T-helper 1 cell (primary cell): ENCODE data around the gene SOX8.

Source experiments
- DNase-seq, 5 donors: peaks; one replicate each; pipeline ENCODE4 v3.0.0-alpha.2; 2012 to 2020

The SOX8 gene

DNA sequence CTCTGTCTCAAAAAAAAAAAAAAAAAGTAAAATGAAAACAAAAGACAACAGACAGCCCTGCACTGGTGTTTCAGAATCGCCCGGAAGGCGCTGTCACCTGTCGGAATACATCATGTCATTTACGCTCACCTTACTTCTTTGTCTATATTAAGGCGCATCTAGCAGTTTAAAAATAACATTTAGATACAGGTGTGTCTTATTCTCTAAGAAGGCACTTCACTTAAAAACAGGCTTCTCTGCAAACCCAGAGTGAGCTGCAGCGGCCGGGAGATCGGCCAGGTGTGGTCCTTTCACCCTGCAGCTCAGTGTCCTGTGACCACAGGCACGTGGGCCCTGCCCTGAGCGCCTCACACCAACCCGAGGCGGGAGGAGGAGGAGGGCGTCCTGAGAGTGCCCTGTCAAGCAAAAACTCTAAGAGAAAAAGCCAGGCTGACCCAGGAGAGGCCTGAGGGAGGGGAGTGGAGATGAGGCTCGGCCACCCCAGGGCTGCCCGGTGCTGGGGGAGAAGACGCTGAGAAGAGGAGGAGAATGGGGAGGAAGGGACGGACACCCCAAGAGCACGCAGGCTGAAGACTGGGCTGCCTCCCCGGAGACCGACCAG, 7.5 kb upstream of the SOX8 start:
- DNase-seq = no peak

DNA sequence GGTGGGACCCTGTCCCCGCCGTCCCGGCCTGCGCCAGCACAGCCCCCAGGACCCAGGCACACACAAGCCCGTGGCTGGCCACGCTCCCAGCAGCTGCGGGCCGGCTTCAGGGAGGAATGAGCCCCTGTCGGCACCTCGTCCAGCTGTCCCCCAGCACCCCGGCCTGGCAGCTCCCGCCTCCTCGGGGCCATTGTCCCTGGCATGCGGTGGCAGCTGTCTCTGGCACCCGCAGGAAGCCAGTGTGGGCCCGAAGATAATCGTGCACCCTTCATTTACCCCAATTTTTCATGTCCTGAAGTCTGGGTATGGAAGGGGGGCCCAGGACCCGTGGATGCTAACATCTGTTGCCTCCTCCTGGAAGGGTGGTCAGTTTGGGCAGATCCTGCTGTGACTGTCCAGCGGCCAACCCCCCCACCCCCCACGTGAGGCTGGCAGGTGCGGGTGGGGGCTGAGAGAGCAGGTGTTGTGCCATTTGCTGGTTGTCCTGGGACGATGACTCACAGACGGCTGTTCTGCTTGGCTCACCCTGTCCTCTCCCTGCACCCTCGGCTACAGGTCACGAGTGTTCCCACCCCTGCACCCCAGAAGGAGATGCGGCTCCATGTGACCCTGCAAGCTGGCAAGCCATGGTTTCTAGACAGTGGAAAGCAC, 6.8 kb upstream of the SOX8 start:
- DNase-seq = no peak

DNA sequence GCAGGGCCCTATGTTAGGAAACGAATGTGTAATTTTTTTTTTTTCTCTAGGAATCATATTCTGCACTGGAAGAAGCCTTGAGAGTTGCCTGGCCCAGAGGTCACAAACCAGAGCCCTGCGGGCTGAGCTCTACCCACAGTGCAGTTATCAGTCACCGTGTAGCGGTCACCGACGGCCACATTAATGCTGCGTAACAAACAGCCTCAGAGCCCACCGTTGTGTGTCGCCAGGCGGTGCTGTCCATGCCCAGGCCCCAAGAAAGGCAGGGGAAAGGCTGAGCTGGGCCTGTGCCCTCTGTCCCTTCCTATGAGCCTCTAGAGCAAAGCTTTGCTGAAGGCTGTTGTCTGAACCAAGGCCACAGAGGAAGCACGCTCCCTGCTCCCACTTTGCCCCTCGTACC, 6.3 kb upstream of the SOX8 start:
- DNase-seq = no peak

DNA sequence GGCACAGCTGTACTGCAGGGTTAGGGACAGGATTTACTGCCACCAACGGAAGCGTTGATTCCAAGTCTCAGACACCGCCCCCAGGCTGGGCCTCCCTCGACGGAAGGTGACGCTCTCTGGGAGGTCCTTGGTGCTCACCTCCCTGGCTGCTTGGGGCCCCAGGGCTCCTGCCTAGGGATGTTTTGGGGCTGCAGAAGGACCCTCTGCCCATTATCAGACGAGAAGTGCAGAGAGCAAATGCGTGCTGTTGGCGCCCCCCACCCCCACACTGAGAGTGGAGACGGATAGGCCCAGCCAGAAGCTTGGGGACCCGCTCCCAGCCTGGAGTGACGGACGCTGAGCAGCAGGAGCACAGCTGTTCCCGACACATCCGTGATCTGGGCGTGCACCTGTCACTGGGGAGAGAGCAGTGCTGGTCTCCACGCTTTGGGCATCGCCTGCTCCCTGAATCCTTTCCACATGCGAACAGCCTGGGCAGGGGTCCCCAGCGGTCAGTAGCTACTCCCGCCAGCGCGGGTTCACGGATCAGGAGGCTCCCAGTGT, 5.1 kb upstream of the SOX8 start:
- DNase-seq = no peak

DNA sequence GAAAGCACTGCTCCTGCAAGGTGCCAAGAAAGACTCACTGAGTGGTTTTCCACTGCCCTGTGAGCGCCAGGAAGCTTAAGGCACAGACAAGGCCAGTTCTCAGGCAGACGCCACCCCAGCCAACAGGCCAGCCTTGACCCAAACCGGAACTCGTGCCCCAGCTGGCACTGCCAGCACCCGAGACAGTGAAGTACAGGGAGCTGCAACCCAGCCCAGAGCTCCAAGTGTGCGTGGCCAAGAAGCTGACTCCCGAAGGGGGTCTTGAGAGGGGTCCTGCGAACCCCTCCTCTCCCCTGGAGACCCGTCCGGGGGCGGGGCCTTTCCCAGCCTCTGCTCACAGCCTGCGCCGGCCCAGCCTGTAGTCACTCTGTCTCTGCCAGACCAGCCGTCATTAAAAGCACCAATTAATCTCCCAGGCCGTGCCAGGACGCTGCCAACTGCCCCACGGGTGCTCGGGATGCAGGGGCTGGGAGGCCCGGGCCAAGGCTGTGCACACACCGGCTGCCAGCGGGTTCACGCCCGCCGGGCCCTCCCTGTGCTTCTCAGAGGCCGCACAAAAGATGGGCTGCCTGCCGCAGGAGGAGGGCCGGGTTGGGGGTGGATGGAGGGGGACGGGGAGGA, 4.4 kb upstream of the SOX8 start:
- DNase-seq = no peak

DNA sequence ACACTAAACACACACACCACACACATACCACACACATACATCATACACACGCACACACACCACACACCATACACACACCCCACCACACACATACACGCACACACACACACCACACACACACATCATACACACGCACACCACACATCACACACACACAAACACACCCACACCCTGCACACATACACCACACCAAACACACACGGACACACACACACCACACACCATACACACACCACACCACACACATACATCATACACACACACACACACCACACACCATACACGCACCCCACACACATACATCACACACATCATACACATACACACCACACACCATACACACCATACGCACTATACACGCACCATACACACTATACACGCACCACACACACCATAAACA, 3.7 kb upstream of the SOX8 start:
- no peak for DNase-seq

DNA sequence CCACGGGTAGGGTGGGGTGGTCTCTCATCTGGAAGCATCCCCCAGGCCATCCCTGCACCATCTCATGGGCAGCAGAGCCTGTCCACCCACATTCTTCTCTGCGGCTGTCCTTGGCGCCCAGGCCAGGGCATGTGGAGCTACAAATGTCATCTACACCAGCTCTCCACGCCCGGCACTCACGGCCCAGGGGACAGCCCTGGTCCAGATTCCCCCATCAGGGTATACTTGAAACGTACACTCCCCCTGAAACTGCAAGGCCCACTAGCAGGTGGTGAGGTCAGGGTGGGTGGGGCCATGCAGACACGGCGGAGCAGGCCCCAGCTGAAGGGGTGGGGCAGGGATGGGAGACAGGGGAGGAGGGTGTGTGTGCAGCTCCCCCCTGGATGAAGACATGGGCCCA, 3.2 kb upstream of the SOX8 start:
- no peak for DNase-seq

DNA sequence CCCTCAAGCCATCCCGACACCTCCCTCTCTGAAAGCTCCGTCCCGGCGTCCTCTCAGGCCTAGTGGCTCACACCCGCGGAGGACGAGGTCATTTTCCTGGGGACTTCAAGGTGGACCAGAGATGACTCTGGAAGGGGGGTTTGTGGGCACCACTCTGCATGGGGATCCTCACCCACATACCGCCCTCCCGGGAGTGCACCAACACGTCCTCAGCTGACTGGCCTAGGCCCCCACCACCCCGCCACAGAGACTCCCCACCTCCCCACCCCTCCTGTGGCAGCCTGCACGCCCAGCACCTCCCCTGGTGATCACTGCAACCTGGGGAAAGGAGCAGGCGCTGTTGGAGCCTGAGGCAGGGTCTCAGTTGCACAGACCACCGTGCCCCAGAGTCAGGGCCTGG, 2.4 kb upstream of the SOX8 start:
- DNase-seq = no peak

DNA sequence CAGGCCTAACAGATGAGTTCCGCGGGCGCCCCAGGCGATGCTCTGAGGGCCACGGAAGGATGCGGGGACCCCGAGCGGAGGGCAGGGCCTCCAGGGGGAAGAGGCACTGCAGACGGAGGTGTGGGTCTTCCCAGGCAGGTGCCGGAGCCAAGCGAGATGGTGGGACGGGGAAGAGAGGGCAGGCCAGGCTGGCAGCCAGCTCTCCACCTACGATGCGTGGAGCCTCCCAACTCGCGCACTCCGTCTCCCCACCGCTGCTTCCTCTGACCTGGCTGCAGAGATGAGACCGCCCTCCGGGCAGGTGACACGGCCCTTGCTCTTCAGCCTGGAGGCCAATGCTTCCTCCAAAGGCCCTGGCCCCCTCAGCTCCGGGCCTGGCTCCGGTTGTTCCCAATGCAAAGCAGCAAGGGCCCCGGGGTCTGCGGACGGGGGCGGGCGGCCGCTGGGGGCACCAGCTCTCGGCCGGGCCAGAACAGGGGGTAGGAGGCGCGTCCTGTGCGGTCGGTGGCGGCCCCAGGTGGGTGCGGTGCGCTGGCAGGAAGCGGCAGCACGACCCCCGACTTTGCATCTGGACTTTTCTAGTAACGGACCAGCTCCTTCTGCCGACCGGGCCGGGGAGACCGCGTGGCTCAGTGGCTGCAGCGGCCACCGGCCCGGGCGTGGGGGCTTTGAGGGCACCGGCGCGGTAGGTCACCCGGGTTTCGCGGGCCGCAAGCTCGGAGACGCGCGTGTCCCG, 1.5 kb upstream of the SOX8 start:
- no peak for DNase-seq

DNA sequence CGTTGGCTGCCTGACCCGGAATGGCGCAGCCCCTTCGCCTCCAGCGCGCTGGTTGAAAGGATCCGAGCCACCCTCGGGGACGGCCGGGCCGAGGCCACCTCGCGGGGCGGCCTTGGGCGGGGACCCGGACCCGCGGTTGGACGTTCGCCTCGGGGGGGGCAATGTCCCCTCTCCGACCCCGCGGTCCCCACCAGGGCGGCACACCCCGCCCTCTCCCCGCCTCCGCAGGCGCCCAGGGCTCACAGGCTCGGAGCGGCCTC, 1.0 kb upstream of the SOX8 start:
- no peak for DNase-seq

DNA sequence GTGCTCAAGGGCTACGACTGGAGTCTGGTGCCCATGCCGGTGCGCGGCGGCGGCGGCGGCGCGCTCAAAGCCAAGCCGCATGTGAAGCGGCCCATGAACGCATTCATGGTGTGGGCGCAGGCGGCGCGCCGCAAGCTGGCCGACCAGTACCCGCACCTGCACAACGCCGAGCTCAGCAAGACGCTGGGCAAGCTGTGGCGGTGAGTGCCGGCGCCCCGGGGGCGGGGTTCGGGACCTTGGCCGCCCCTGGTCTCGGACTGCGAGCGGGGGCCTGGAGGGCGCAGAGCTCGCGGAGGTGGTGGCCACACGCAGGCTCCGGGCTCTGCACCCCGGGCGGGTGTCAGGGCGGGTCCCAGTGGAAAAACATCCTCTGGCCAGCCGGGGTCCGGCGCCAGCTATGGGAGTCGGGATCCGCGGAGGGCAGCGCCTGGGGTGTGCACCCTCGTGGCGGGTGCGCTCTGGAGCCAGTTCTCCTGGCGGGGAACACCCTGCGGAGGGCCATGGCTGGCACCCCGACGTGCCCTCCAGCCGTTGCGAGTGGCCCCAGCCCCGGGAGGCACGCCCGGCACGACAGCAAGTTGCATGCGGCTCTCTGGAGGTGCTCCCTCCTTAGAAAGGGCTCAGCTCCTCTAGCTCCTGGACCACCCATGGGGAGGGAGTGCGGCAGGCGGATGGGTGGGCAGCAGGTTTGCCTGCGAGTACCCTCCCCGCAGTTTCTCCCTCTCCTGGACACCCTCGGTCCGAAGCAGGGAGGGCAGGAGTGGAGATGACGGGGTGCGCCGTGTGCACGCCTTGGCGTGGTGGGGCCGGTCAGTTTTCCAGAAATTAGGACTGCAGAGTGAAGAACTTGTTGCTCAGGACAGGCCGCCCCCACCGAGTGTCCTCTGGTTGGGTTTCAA, 824 bp downstream of the SOX8 start:
- DNase-seq = no peak

DNA sequence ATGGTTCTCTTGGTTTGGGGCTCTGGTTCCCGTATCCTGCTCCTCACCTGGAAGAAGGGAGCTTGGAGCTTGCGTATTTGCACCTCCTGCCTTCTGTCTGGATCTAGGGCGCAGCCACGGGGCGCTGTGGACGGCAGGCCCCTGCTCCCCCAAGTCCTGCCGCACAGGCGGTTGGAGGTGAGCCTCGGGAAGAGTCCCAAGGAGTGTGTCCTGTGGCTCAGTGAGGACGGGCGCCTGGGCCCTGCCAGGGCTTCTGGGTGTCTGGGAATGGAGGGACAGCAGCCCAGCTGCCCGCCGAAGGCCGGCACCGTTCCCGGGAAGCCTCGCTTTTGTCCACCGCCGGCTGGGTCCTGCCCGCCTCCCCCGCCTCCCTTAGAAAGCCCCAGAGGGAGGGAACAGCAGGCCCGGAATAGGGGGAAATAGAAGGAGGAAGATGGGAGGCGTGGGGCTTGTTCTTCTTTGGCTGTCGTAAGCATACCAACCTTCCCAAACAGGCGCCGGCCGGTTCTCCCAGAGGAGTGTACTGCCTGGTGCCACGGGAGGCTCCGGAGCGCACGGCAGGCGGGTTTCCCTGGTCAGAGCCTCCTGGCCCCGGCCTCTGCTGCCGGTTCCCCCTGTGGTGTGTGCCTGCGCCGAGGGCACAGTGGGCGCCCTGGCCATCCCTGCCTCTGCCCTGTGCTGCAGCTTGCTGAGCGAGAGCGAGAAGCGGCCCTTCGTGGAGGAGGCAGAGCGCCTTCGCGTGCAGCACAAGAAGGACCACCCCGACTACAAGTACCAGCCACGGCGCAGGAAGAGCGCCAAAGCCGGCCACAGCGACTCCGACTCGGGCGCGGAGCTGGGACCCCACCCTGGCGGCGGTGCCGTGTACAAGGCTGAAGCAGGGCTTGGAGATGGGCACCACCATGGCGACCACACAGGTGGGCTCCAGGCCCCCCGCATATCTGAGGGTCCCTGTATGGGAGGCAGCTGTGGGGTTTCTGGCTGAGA, 1.8 kb downstream of the SOX8 start:
- no peak for DNase-seq

DNA sequence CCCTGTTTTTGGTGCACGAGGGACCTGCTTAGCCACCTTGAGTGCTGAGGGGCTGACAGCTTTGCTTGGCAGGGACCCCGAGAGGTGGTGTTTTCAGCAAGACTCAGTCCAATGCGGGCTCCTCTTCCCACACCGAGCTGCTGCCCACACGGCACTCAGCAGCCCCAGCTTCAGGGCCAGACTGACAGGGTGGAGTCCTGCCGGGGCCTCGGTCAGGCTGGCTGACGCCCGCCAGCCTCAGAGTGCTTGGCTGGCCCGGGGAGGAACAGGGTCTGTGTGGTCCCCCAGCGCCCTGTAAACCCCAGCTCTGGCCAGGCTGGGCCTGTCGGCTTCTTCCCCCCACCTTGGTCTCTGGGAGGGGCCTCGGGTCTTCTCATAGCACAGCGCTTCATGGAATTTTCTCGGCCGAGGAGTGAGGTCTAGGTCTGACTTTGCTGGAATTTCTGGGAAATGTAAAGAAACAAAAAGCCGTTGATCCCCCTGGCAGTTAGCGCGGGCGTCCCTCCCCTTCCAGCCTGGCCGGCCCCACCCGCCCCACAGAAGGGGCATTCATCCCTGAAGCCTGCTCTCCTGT, 2.6 kb downstream of the SOX8 start:
- DNase-seq = no peak

DNA sequence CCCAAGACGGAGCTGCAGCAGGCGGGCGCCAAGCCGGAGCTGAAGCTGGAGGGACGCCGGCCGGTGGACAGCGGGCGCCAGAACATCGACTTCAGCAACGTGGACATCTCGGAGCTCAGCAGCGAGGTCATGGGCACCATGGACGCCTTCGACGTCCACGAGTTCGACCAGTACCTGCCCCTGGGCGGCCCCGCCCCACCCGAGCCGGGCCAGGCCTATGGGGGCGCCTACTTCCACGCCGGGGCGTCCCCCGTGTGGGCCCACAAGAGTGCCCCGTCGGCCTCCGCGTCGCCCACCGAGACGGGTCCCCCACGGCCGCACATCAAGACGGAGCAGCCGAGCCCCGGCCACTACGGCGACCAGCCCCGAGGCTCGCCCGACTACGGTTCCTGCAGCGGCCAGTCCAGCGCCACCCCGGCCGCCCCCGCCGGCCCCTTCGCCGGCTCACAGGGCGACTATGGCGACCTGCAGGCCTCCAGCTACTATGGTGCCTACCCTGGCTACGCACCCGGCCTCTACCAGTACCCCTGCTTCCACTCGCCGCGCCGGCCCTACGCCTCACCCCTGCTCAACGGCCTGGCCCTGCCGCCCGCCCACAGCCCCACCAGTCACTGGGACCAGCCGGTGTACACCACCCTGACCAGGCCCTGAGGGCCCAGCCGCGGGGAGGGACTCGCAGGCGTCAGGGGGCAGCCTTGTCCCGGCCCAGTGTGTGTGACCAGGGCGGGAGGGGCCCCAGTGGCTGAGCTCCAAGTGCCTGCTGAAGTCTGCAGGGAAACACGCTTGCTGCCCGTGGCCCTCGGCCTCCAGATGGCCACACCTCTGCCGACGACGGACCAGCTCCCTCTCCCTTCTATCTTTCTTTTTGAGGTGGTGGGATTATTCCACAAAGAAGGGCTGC, 3.4 kb downstream of the SOX8 start:
- DNase-seq = no peak

DNA sequence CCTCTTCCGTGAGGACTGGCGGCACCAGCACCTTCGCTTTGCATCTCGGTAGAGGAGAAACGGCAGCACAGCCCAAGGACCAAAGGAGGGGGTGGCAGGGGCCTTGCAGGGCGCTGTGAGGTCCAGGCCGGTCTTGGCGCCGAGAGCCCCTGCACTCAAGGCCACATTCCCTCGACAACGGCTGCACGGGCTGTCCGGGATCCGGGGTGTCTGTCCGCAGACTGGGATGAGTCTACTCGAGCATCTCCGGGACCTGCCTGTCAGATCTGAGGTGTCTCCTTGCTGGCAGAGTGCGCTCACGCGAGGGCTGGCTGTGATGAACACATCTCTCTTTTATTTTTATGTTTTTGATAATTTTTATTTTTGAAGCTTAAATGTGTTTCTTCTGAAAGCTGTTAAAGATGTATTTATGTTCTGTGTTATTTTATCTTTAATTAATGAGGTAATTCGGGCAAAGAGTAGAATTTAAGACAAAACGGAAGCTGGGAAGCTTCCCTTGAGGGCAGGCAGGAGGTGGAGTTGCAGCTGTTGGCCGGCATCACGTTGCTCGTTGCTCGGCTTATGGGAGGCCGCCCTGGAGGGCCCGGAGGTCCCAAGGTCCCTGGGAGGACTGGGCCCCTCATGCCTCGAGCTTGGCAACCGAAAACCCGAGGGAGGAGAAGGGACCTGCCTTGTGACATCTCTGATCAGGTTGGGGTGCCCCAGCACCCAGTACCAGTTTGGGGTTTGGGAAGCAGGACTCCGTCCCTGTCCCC, 4.3 kb downstream of the SOX8 start:
- no peak for DNase-seq

DNA sequence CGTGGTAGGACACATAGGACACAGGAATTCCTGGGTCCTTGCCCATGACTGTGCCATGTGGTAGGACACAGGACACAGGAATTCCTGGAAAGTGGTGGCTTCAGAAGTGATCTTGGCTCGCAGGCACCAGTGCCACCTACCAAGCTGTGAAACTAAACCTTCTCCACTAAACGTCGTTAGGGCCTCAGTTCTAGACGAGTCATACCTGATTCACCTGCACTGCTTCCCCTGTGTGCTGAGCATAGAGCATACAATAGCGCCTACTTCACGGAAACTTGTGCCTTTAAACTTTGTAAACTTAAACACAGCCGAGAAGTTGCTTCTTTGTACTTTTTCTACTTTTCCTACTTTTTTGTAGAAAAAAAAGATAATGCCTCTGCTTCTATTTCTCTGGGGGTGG, 4.8 kb downstream of the SOX8 start:
- no peak for DNase-seq

DNA sequence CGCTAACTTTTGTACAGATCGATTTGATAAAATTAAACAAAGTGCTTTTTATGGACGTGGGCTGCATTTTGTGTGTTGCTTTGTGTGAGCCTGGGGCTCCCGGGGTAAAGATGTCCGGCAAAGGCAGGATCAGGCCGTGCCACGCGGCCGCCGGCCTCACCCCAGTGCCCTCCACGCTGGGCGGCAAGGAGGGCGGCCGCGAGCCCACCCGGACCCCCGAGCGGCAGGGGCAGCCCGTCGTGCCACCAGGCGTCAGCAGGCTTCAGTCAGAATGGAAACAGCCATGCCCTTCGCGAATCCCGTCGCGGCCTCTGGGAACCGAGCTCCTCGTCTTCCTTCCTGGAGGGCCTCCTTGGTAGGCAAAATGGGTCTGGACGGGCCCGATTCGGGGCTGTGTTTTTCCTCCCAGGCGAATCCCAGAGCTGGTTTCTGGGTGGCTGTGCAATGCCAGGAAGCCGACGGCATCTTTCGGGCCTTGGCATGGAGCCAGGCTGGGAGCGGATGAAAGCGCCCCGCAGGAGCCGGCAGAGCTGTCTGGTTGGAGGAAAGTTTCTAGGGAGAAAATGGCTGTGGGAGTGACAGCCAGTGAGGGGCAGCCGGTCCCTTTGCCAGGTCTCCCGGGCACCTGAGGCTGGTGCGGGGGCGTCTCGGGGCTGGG, 5.5 kb downstream of the SOX8 start:
- no peak for DNase-seq

DNA sequence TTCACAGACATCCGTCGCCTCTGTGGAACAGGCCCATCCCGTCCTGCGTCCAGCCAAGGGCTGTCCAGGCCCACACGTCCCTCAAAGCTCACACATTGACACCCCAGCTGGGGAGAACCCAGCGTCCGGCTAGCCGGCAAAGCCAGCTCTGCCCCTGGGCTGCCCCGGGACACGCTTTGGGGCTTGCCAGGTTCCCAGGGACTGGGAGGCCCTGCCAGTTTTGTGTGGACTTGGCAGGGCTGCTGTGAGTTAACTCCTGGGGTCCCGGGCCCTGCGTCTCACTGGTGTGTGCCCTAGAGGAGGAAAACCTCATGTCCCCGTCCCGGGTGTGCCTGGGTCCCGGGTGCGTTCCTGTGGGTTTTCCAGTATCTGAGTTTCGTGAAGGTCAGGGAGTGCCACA, 6.3 kb downstream of the SOX8 start:
- DNase-seq = no peak
